WTC11 (cell line): Measurements from ENCODE around the gene CATSPERZ. TPM values are rescaled to one million over a fixed set of nuclear protein-coding genes. Genes with fewer than 3 reads are reported as not detected.
A peak's percentile ranks its signal among the peaks of the same experiment; 100 is the strongest.
"Not testable (repeated sequence)": the region's sequence is repeated elsewhere in the genome, so short reads cannot be mapped to it uniquely, and the experiment has no call there.

Experiments
- ATAC-seq: fragments of 200-7000 bp; cut with Tn5 transposase; 2 replicates; pipeline ENCODE4 v1.10.0; 2021; ENCODE audit warnings: mild to moderate bottlenecking, moderate library complexity
- CTCF ChIA-PET: fragments of 300-600 bp; sonication (Branson Sonifier 250); formaldehyde crosslinking; loops from one replicate; lab custom pipeline; 2021; ENCODE audit warnings: antibody characterized with exemption; lab: Charles Lee
- POLR2A ChIA-PET: fragments of 350-600 bp; sonication (Branson Sonifier 250); formaldehyde crosslinking; loops from one replicate; lab custom pipeline; 2021; ENCODE audit warnings: antibody characterized with exemption; lab: Charles Lee
- DNase-seq: peaks from one replicate; pipeline ENCODE4 v3.0.0; 2021; ENCODE audit warnings: low spot score
- H3K27ac Mint-ChIP-seq: 2 replicates; pipeline ENCODE4 v1.8.0; 2021; ENCODE audit warnings: mixed read lengths
- H3K27me3 Mint-ChIP-seq: 2 replicates; pipeline ENCODE4 v1.8.0; 2021; ENCODE audit warnings: low read depth, mild to moderate bottlenecking, moderate library complexity, mixed read lengths
- H3K36me3 Mint-ChIP-seq: 2 replicates; pipeline ENCODE4 v1.8.0; 2021; ENCODE audit warnings: mixed read lengths
- H3K4me1 Mint-ChIP-seq: 2 replicates; pipeline ENCODE4 v1.8.0; 2022; ENCODE audit warnings: mixed read lengths
- H3K4me3 Mint-ChIP-seq: 2 replicates; pipeline ENCODE4 v1.8.0; 2021; ENCODE audit warnings: mild to moderate bottlenecking, moderate library complexity, mixed read lengths
- H3K9me3 Mint-ChIP-seq: 2 replicates; pipeline ENCODE4 v1.8.0; 2021; ENCODE audit warnings: mixed read lengths
- AR ChIP-seq: fragments of 250-450 bp; sonication (Bioruptor Pico); IDR thresholded peaks from 2 replicates; pipeline ENCODE4 v1.9.0; 2021; ENCODE audit warnings: mild to moderate bottlenecking
- E2F1 ChIP-seq: sonication (generic); formaldehyde crosslinking; IDR thresholded peaks from 2 replicates; pipeline ENCODE4 v1.8.0; 2022; ENCODE audit warnings: mild to moderate bottlenecking, missing genetic modification reagents
- E2F5 ChIP-seq: sonication (generic); formaldehyde crosslinking; IDR thresholded peaks from 2 replicates; pipeline ENCODE4 v1.8.1; 2022; ENCODE audit warnings: mild to moderate bottlenecking, moderate library complexity, missing genetic modification reagents
- ELF4 ChIP-seq: sonication (generic); formaldehyde crosslinking; IDR thresholded peaks from 2 replicates; pipeline ENCODE4 v1.8.1; 2022; ENCODE audit warnings: low read depth, mild to moderate bottlenecking, moderate library complexity, missing genetic modification reagents
- ESRRA ChIP-seq: sonication (generic); formaldehyde crosslinking; IDR thresholded peaks from 2 replicates; pipeline ENCODE4 v1.8.1; 2022; ENCODE audit warnings: mild to moderate bottlenecking, missing genetic modification reagents, borderline replicate concordance
- FOXP4 ChIP-seq: sonication (generic); formaldehyde crosslinking; IDR thresholded peaks from 2 replicates; pipeline ENCODE4 v1.8.0; 2022; ENCODE audit warnings: mild to moderate bottlenecking, missing genetic modification reagents
- MAX ChIP-seq: sonication (generic); formaldehyde crosslinking; IDR thresholded peaks from 2 replicates; pipeline ENCODE4 v1.8.0; 2022; ENCODE audit warnings: mild to moderate bottlenecking, missing genetic modification reagents
- NFE2L1 ChIP-seq: sonication (generic); formaldehyde crosslinking; IDR thresholded peaks from 2 replicates; pipeline ENCODE4 v1.8.1; 2023; ENCODE audit warnings: missing genetic modification reagents
- OVOL2 ChIP-seq: fragments of 250-450 bp; sonication (Bioruptor Pico); IDR thresholded peaks from 2 replicates; pipeline ENCODE4 v1.9.0; 2021; ENCODE audit warnings: mild to moderate bottlenecking, borderline replicate concordance
- ZMAT4 ChIP-seq: fragments of 250-450 bp; sonication (Bioruptor Pico); IDR thresholded peaks from 2 replicates; pipeline ENCODE4 v1.9.0; 2021; ENCODE audit warnings: mild to moderate bottlenecking
- ZNF121 ChIP-seq: sonication (generic); formaldehyde crosslinking; IDR thresholded peaks from 2 replicates; pipeline ENCODE4 v1.8.0; 2023; ENCODE audit warnings: missing genetic modification reagents
- ZNF317 ChIP-seq: sonication (generic); formaldehyde crosslinking; IDR thresholded peaks from 2 replicates; pipeline ENCODE4 v1.8.1; 2023; ENCODE audit warnings: low read depth, mild to moderate bottlenecking, moderate library complexity, missing genetic modification reagents, borderline replicate concordance
- ZNF512 ChIP-seq: sonication (generic); formaldehyde crosslinking; IDR thresholded peaks from 2 replicates; pipeline ENCODE4 v1.8.1; 2022; ENCODE audit warnings: missing genetic modification reagents, borderline replicate concordance
- total RNA-seq: library from RNA; stranded (reverse); gene quantifications from 3 replicates; pipeline ENCODE4 v1.2.3, GENCODE V29; 2021

Gene CATSPERZ
- total RNA-seq, 1 experiment from 2014 or later, result 2.5 TPM

GRCh38 chr11:64323373-64323772 lies 23.2 kb downstream of the CATSPERZ start (continued):
- TF ChIP-seq MAX (CRISPR knock-in tag) (no peak), FOXP4 (CRISPR knock-in tag) (no peak), E2F1 (no peak), E2F5 (no peak), AR (CRISPR knock-in tag) (no peak), ESRRA (CRISPR knock-in tag) (no peak), ZMAT4 (CRISPR knock-in tag) (no peak)
- TF ChIP-seq, all 79 proteins: peak for 0

GRCh38 chr11:64323984-64324383 lies 23.8 kb downstream of the CATSPERZ start:
- Mint-ChIP-seq H3K27ac (peak overlapping the region; percentile 77), H3K36me3 (peaks cover 15% of the 10 kb centered on the region), H3K4me1 (peaks cover 11% of the 10 kb centered on the region)
- H3K9me3 Mint-ChIP-seq, H3K27me3 Mint-ChIP-seq, ATAC-seq, DNase-seq, H3K4me3 Mint-ChIP-seq: not testable (repeated sequence)
- ChIA-PET CTCF (interaction anchor here (0.8 to 4.9 kb wide), 5 partner anchors 8 to 72 kb away, joined by 3 to 48 read pairs (median 10); no protein-coding TSS in a partner anchor), POLR2A (interaction anchor here (0.6 to 2.9 kb wide), 2 partner anchors 17 to 1484 kb away, joined by 4 to 11 read pairs; no protein-coding TSS in a partner anchor)

GRCh38 chr11:64324692-64325469 lies 24.7 kb downstream of the CATSPERZ start:
- Mint-ChIP-seq H3K9me3 (0 out of 2 replicates have a peak, but pooled peaks cover 3% of the 10 kb centered on the region), H3K4me1 (peaks cover 7% of the 10 kb centered on the region; the same call in 1 of the 2 replicates), H3K27ac (peak overlapping the region; percentile 89), H3K36me3 (peaks cover 15% of the 10 kb centered on the region), H3K27me3 (peaks cover 9% of the 10 kb centered on the region; the same call in 1 of the 2 replicates), H3K4me3 (no peak overlapping the region)
- ChIA-PET POLR2A (interaction anchor here (0.5 to 2.9 kb wide), 3 partner anchors 16 to 1485 kb away, joined by 3 to 11 read pairs (median 4); no protein-coding TSS in a partner anchor), CTCF (interaction anchor here (0.6 to 4.9 kb wide), 10 partner anchors 17 to 364 kb away, joined by 3 to 48 read pairs (median 4); no protein-coding TSS in a partner anchor)
- no peak for TF ChIP-seq ZNF512 (CRISPR knock-in tag)
- no peak for TF ChIP-seq ZNF317 (CRISPR knock-in tag)
- no peak for TF ChIP-seq OVOL2
- TF ChIP-seq AR (CRISPR knock-in tag), result no peak
- TF ChIP-seq ZNF121 (CRISPR knock-in tag), result peak; percentile 56; the same call in 1 of the 2 replicates
- no peak for TF ChIP-seq ELF4 (CRISPR knock-in tag)
- TF ChIP-seq NFE2L1 (CRISPR knock-in tag), result no peak
- ATAC-seq (peak; percentile 29), DNase-seq (no peak)
